HepG2 (cell line): ENCODE data around the gene UNCX. TPM values are rescaled to one million over a fixed set of nuclear protein-coding genes. Genes with fewer than 3 reads are reported as not detected.

ENCODE experiments used
- ATAC-seq: fragments of 200-7000 bp; cut with Tn5 transposase; 3 replicates; pipeline ENCODE4 v1.9.1; 2020; ENCODE audit warnings: mild to moderate bottlenecking, moderate library complexity
- BruUV-seq: library from RNA; stranded (reverse); fragments of 400-500 nt; replicated peaks from 2 replicates; lab custom pipeline; 2021; lab: Mats Ljungman, UMichigan
- CTCF ChIA-PET: fragments of 300-600 bp; formaldehyde crosslinking; extraction: SDS; loops from one replicate; lab custom pipeline; 2021; ENCODE audit warnings: low total read pairs, inconsistent platforms, low intra/inter-chr PET ratio; lab: Yijun Ruan, JAX
- POLR2A ChIA-PET: fragments of 350-600 bp; sonication (Branson Sonifier 250); formaldehyde crosslinking; loops from one replicate; lab custom pipeline; 2020; ENCODE audit warnings: antibody characterized with exemption, inconsistent platforms; lab: Yijun Ruan, JAX
- DNase-seq: peaks from one replicate; pipeline ENCODE4 v3.0.0-alpha.2; 2015; ENCODE audit warnings: low spot score
- FAIRE-seq: peaks from 3 replicates; lab custom pipeline; 2011; peaks lifted over from hg19 to GRCh38; lab: Jason Lieb, UNC
- H2AFZ ChIP-seq: one replicate; pipeline ENCODE4 v1.6.1; 2011; ENCODE audit warnings: low read length, inconsistent platforms
- H3K27ac ChIP-seq: fragments of 300-600 bp; 3 replicates; pipeline ENCODE4 v1.8.0; 2011; ENCODE audit warnings: mixed run types, mild to moderate bottlenecking, mixed read lengths, low read length, inconsistent platforms; ENCODE audit not compliant: insufficient read depth; ENCODE audit errors: extremely low read length
- H3K27me3 ChIP-seq, 2 experiments: fragments of 200-600 bp in 1 of 2; 2 replicates in 1 of 2; 3 replicates in 1 of 2; pipeline versions ENCODE4 v1.6.0 to v1.8.0; 2011; ENCODE audit warnings: low read length in 2 of 2, mild to moderate bottlenecking in 2 of 2, moderate library complexity in 2 of 2, inconsistent platforms in 1 of 2; ENCODE audit not compliant: insufficient read depth in 2 of 2, control insufficient read depth in 1 of 2
- H3K36me3 ChIP-seq, 2 experiments: fragments of 200-600 bp in 1 of 2; replicated peaks in 1 of 2; 2 replicates in 1 of 2; 3 replicates in 1 of 2; pipeline versions ENCODE4 v1.5.1 to v1.8.0; 2011; ENCODE audit warnings: low read length in 2 of 2, inconsistent platforms in 1 of 2; ENCODE audit not compliant: insufficient read depth in 2 of 2, control insufficient read depth in 1 of 2
- H3K4me1 ChIP-seq: 2 replicates; pipeline ENCODE4 v1.5.1; 2012; ENCODE audit warnings: low read length, inconsistent platforms; ENCODE audit not compliant: insufficient read depth
- H3K4me2 ChIP-seq: 2 replicates; pipeline ENCODE4 v1.6.0; 2011; ENCODE audit warnings: low read depth, low read length, inconsistent platforms
- H3K4me3 ChIP-seq, 3 experiments: fragments of 200-600 bp in 1 of 3; sonication (generic), shearing (Covaris generic) in 1 of 3; replicated peaks in 1 of 3; 2 replicates each; pipeline ENCODE4 v1.5.1; 2011 to 2016; ENCODE audit warnings: low read length in 3 of 3, inconsistent platforms in 2 of 3, low read depth in 2 of 3, mild to moderate bottlenecking in 2 of 3, control low read depth in 1 of 3, mixed read lengths in 1 of 3; ENCODE audit not compliant: insufficient read depth in 1 of 3
- H3K79me2 ChIP-seq: one replicate; pipeline ENCODE4 v1.6.1; 2011; ENCODE audit warnings: low read length, inconsistent platforms; ENCODE audit not compliant: insufficient read depth
- H3K9ac ChIP-seq: 2 replicates; pipeline ENCODE4 v1.6.0; 2011; ENCODE audit warnings: mild to moderate bottlenecking, low read depth, low read length, inconsistent platforms; ENCODE audit not compliant: insufficient read depth
- H3K9me3 ChIP-seq: 2 replicates; pipeline ENCODE4 v1.5.1; 2012; ENCODE audit warnings: mild to moderate bottlenecking, low read length
- H4K20me1 ChIP-seq: 2 replicates; pipeline ENCODE4 v1.6.0; 2011; ENCODE audit warnings: inconsistent platforms, mild to moderate bottlenecking, low read length, moderate library complexity; ENCODE audit not compliant: insufficient read depth
- EZH2 ChIP-seq: conservative IDR thresholded peaks from 2 replicates; pipeline ENCODE4 v1.6.1; 2012; ENCODE audit warnings: mild to moderate bottlenecking, low read depth, low read length, moderate library complexity
- MTF2 ChIP-seq: sonication (generic); formaldehyde crosslinking; IDR thresholded peaks from 2 replicates; pipeline ENCODE4 v1.5.0; 2020; ENCODE audit warnings: missing genetic modification reagents, borderline replicate concordance
- SIX1 ChIP-seq: sonication (generic); formaldehyde crosslinking; IDR thresholded peaks from 2 replicates; pipeline ENCODE4 v1.4.0; 2020; ENCODE audit warnings: missing genetic modification reagents, borderline replicate concordance
- UBTF ChIP-seq: sonication (generic); formaldehyde crosslinking; IDR thresholded peaks from 2 replicates; pipeline ENCODE4 v1.4.0; 2020; ENCODE audit warnings: mild to moderate bottlenecking, missing genetic modification reagents
- ZNF704 ChIP-seq: sonication (generic); formaldehyde crosslinking; IDR thresholded peaks from 2 replicates; pipeline ENCODE4 v1.8.1; 2023; ENCODE audit warnings: mild to moderate bottlenecking, inconsistent platforms, moderate library complexity, missing genetic modification reagents, borderline replicate concordance
- ZNF83 ChIP-seq: sonication (generic); formaldehyde crosslinking; IDR thresholded peaks from 2 replicates; pipeline ENCODE4 v1.4.0; 2020; ENCODE audit warnings: missing genetic modification reagents, mild to moderate bottlenecking, borderline replicate concordance
- ZSCAN5A ChIP-seq: sonication (generic); formaldehyde crosslinking; IDR thresholded peaks from 2 replicates; pipeline ENCODE4 v1.8.0; 2022; ENCODE audit warnings: mild to moderate bottlenecking, missing genetic modification reagents, borderline replicate concordance
- WGBS: methylation state at CpG from one replicate; pipeline ENCODE4 v1.1.6; 2017; ENCODE audit warnings: low lambda C conversion rate; 5-methylcytosine and 5-hydroxymethylcytosine counted together
- in situ Hi-C: cut with HindIII; loops from 2 replicates; pipeline ENCODE4 v1.10.0; 2017; ENCODE audit warnings: low pct_unique_long_range_greater_than_20kb; ENCODE audit not compliant: extremely low pct_ligation_motif_present
- intact Hi-C: fragments of 100-400 bp; cut with micrococcal nuclease; formaldehyde crosslinking; loops from one replicate; pipeline ENCODE4 v1.10.0; 2022; ENCODE audit not compliant: unreplicated experiment
- polyA plus RNA-seq, 8 experiments: library from polyadenylated mRNA; depleted of rRNA in 3 of 8; stranded (reverse) in 7 of 8; unstranded in 1 of 8; fragments of >200 nt; fragmentation: Illumina TruSeq in 4 of 8; extraction: Trizol in 4 of 8; gene quantifications; 2 replicates each; pipeline versions ENCODE4 v1.2.1 to v1.2.3, GENCODE V29; 2011 to 2016; ENCODE audit warnings: low read depth in 4 of 8, missing spikeins in 1 of 8, mixed read lengths in 1 of 8; ENCODE audit not compliant: insufficient read depth in 1 of 8
- total RNA-seq, 5 experiments: library from RNA; depleted of rRNA; stranded (reverse); fragments of >200 nt; fragmentation: Illumina TruSeq; extraction: Trizol; gene quantifications; 2 replicates each; pipeline ENCODE4 v1.2.3, GENCODE V29; 2016; ENCODE audit warnings: low read depth in 1 of 5

UNCX gene
- total and polyA plus RNA-seq, 2 of the 13 experiments (the other 11 are each of a cell fraction or from before 2014, with no cell fraction given): not detected

- Histone ChIP-seq H3K27ac (no peak overlapping the region), H3K9ac (no peak overlapping the region), H3K27me3 (peaks cover 15 to 87% of the 10 kb centered on the region in 2 experiments), H3K36me3 (no peaks in the 10 kb centered on the region), H3K4me1 (peaks cover 16% of the 10 kb centered on the region), H3K9me3 (no peaks in the 10 kb centered on the region), H4K20me1 (no peaks in the 10 kb centered on the region), H3K79me2 (no peaks in the 10 kb centered on the region), H3K4me2 (no peak overlapping the region), H2AFZ (no peak overlapping the region), H3K4me3 (no peak overlapping the region)
- WGBS: 35% methylated on average over 45 of the region's 48 CpGs
- TF ChIP-seq EZH2 (0 out of 2 replicates have a peak, but pooled peaks have one; percentile 18), MTF2 (CRISPR knock-in tag) (0 out of 2 replicates have a peak, but pooled peaks have one; percentile 27), ZNF83 (no peak)
- intact Hi-C loops: no loop called here
- ChIA-PET CTCF (no interaction called here), POLR2A (no interaction called here)
- in situ Hi-C loops: no loop called here
- BruUV-seq: no TSS peak
- ATAC-seq (no peak), FAIRE-seq (no peak), DNase-seq (no peak)
These were observed 13.6 kb downstream of the UNCX start for GRCh38 chr7:1246160-1246870.

GRCh38 chr7:1246871-1247526, 14.3 kb downstream of the UNCX start:
- Histone ChIP-seq H4K20me1 (no peaks in the 10 kb centered on the region), H3K4me3 (no peak overlapping the region), H3K27me3 (peaks cover 15 to 87% of the 10 kb centered on the region in 2 experiments), H3K79me2 (no peaks in the 10 kb centered on the region), H3K4me2 (no peak overlapping the region), H2AFZ (no peak overlapping the region), H3K9ac (no peak overlapping the region), H3K27ac (no peak overlapping the region), H3K9me3 (no peaks in the 10 kb centered on the region), H3K36me3 (no peaks in the 10 kb centered on the region), H3K4me1 (peaks cover 23% of the 10 kb centered on the region)
- no TSS peak for BruUV-seq
- ATAC-seq (no peak), FAIRE-seq (no peak), DNase-seq (no peak)
- no peak for TF ChIP-seq UBTF
- no peak for TF ChIP-seq SIX1
- TF ChIP-seq ZSCAN5A (CRISPR knock-in tag): no peak
- TF ChIP-seq ZNF704 (CRISPR knock-in tag): no peak
- in situ Hi-C loops (no loop called here), intact Hi-C loops (no loop called here)
- ChIA-PET CTCF (no interaction called here), POLR2A (no interaction called here)
- 46% methylated on average over 40 of the region's 68 CpGs for WGBS
